A549 (cell line): ENCODE results near the gene UTF1. TPM values are rescaled to one million over a fixed set of nuclear protein-coding genes. Genes with fewer than 3 reads are reported as not detected.

Experiments used
- ATAC-seq, 2 experiments: fragments of 200-7000 bp in 1 of 2; fragments of >200 bp in 1 of 2; cut with Nextera tagmentation in 1 of 2; cut with Tn5 transposase in 1 of 2; 3 replicates each; pipeline versions ENCODE4 v1.8.0 to v1.9.1; 2018 to 2020; ENCODE audit warnings: mild to moderate bottlenecking in 1 of 2, moderate library complexity in 1 of 2
- CTCF ChIA-PET: fragments of 300-600 bp; sonication (Branson Sonifier 250); formaldehyde crosslinking; extraction: SDS; loops from one replicate; lab custom pipeline; 2021; ENCODE audit warnings: antibody characterized with exemption, inconsistent platforms; lab: Yijun Ruan, JAX
- POLR2A ChIA-PET: fragments of 350-600 bp; formaldehyde crosslinking; extraction: SDS; loops from one replicate; lab custom pipeline; 2021; ENCODE audit warnings: antibody characterized with exemption, inconsistent platforms; lab: Yijun Ruan, JAX
- DNase-seq, 2 experiments: peaks; one replicate each; pipeline versions ENCODE4 v3.0.0 to v3.0.0-alpha.2; 2011 to 2016; ENCODE audit warnings: low read depth in 1 of 2, low spot score in 1 of 2
- FAIRE-seq: peaks from 2 replicates; lab custom pipeline; 2011; peaks lifted over from hg19 to GRCh38; lab: Jason Lieb, UNC
- H3K27ac ChIP-seq, 2 experiments: fragments of >200 bp; sonication (Bioruptor Twin); formaldehyde crosslinking; 3 replicates each; pipeline ENCODE4 v1.5.1; 2016 to 2017
- H3K4me1 ChIP-seq: fragments of >200 bp; sonication (Bioruptor Twin); formaldehyde crosslinking; 3 replicates; pipeline ENCODE4 v1.6.1; 2016
- H3K4me2 ChIP-seq: fragments of >200 bp; sonication (Bioruptor Twin); formaldehyde crosslinking; 3 replicates; pipeline ENCODE4 v1.6.1; 2016
- H3K4me3 ChIP-seq: fragments of >200 bp; sonication (Bioruptor Twin); formaldehyde crosslinking; 3 replicates; pipeline ENCODE4 v1.5.1; 2016
- H3K9me3 ChIP-seq: fragments of >200 bp; sonication (Bioruptor Twin); formaldehyde crosslinking; 3 replicates; pipeline ENCODE4 v1.6.1; 2016
- ATOH8 ChIP-seq: fragments of 250-450 bp; sonication (Bioruptor Pico); IDR thresholded peaks from 2 replicates; pipeline ENCODE4 v1.5.0; 2020; ENCODE audit warnings: low read depth, mild to moderate bottlenecking, moderate library complexity
- BHLHE40 ChIP-seq: IDR thresholded peaks from 2 replicates; pipeline ENCODE4 v1.6.1; 2012; ENCODE audit warnings: low read depth, low read length, inconsistent platforms
- CBX2 ChIP-seq: fragments of 200-600 bp; sonication (generic); IDR thresholded peaks from 2 replicates; pipeline ENCODE4 v1.6.1; 2016; ENCODE audit warnings: low read depth, mild to moderate bottlenecking, borderline replicate concordance
- CHD4 ChIP-seq: fragments of 200-600 bp; sonication (generic); IDR thresholded peaks from 2 replicates; pipeline ENCODE4 v1.6.1; 2016; ENCODE audit warnings: antibody characterized with exemption, mild to moderate bottlenecking, borderline replicate concordance
- FOSL2 ChIP-seq, 2 experiments: fragments of 450-650 bp in 1 of 2; fragments of >200 bp in 1 of 2; sonication (Bioruptor Twin) in 1 of 2; formaldehyde crosslinking; IDR thresholded peaks; 2 replicates each; pipeline versions ENCODE4 v1.5.0 to v1.6.1; 2016 to 2020; ENCODE audit warnings: mild to moderate bottlenecking in 1 of 2, moderate library complexity in 1 of 2
- HEYL ChIP-seq: fragments of 250-450 bp; sonication (Bioruptor Pico); IDR thresholded peaks from 2 replicates; pipeline ENCODE4 v1.8.0; 2021; ENCODE audit warnings: mild to moderate bottlenecking, moderate library complexity
- HOXA7 ChIP-seq: fragments of 250-450 bp; sonication (Bioruptor Pico); IDR thresholded peaks from 2 replicates; pipeline ENCODE4 v1.5.0; 2020; ENCODE audit warnings: mild to moderate bottlenecking, moderate library complexity
- JUNB ChIP-seq: fragments of >200 bp; sonication (Bioruptor Twin); formaldehyde crosslinking; IDR thresholded peaks from 2 replicates; pipeline ENCODE4 v1.6.1; 2016
- KDM1A ChIP-seq: fragments of 200-600 bp; sonication (generic); IDR thresholded peaks from 2 replicates; pipeline ENCODE4 v1.6.1; 2016; ENCODE audit warnings: low read depth, mild to moderate bottlenecking
- MAFK ChIP-seq: fragments of 450-650 bp; IDR thresholded peaks from 2 replicates; pipeline ENCODE4 v1.6.1; 2014; ENCODE audit not compliant: partially characterized antibody
- MAX ChIP-seq: IDR thresholded peaks from 2 replicates; pipeline ENCODE4 v1.6.1; 2012
- RARB ChIP-seq: fragments of 250-450 bp; sonication (Bioruptor Pico); IDR thresholded peaks from 2 replicates; pipeline ENCODE4 v1.8.0; 2021; ENCODE audit warnings: mild to moderate bottlenecking, moderate library complexity
- SREBF2 ChIP-seq: fragments of 450-650 bp; IDR thresholded peaks from 2 replicates; pipeline ENCODE4 v1.6.1; 2014; ENCODE audit warnings: mild to moderate bottlenecking, moderate library complexity
- ZC3H11A ChIP-seq: fragments of 450-650 bp; IDR thresholded peaks from 2 replicates; pipeline ENCODE4 v1.6.1; 2014; ENCODE audit warnings: antibody characterized with exemption, mild to moderate bottlenecking
- ZFP36 ChIP-seq: fragments of 450-650 bp; IDR thresholded peaks from 2 replicates; pipeline ENCODE4 v1.6.1; 2014; ENCODE audit warnings: borderline replicate concordance; ENCODE audit not compliant: partially characterized antibody
- WGBS: methylation state at CpG from one replicate; pipeline ENCODE4 v1.1.6; 2017; ENCODE audit errors: missing lambda C conversion rate; 5-methylcytosine and 5-hydroxymethylcytosine counted together
- polyA plus RNA-seq, 4 experiments: library from polyadenylated mRNA; depleted of rRNA in 3 of 4; stranded (reverse); fragments of >200 nt; fragmentation: RNase III in 1 of 4; extraction: RNeasy Plus Mini Kit Qiagen cat#74134 plus additional on column Dnase treatment in 1 of 4; gene quantifications; 2 replicates in 3 of 4; 3 replicates in 1 of 4; pipeline ENCODE4 v1.2.3, GENCODE V29; 2011 to 2017
- TF ChIP-seq, protein P1 (sequence below): IDR thresholded peaks from 2 replicates; pipeline ENCODE4 v1.6.1; 2012; ENCODE audit warnings: low read depth, borderline replicate concordance
- TF ChIP-seq, protein P2 (sequence below): fragments of >200 bp; sonication (Bioruptor Twin); formaldehyde crosslinking; IDR thresholded peaks from 2 replicates; pipeline ENCODE4 v1.6.1; 2016
- TF ChIP-seq, protein P3 (sequence below): fragments of 150-350 bp; IDR thresholded peaks from 2 replicates; pipeline ENCODE4 v1.6.1; 2014; ENCODE audit warnings: low read depth, mild to moderate bottlenecking, low read length
- TF ChIP-seq, protein P4 (sequence below): IDR thresholded peaks from 2 replicates; pipeline ENCODE4 v1.6.1; 2012

The UTF1 gene
- polyA plus RNA-seq, 2 of the 4 experiments (the other 2 are of a cell fraction), result not detected

DNA sequence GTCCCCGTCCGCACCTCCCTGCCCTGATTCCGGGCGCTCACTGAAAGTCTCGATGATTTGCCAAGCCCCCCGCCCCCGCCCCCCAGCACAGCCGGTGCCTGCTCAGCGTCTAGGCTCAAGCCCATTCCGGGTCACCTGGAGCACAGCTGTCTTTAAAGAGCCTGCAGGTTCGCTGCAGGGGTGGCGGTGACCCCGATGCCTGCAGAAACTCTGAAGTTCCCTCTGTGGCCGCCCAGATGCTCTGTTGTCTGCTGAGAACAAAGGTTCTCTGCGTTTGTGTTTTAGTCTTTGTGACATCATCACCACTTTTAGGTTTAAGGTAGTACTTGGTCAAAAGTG lies 8.4 kb downstream of the UTF1 start (continued):
- no peak for TF ChIP-seq MAX
- no peak for TF ChIP-seq RARB
- TF ChIP-seq JUNB, result no peak
- TF ChIP-seq, all 56 proteins: peak for 0

DNA sequence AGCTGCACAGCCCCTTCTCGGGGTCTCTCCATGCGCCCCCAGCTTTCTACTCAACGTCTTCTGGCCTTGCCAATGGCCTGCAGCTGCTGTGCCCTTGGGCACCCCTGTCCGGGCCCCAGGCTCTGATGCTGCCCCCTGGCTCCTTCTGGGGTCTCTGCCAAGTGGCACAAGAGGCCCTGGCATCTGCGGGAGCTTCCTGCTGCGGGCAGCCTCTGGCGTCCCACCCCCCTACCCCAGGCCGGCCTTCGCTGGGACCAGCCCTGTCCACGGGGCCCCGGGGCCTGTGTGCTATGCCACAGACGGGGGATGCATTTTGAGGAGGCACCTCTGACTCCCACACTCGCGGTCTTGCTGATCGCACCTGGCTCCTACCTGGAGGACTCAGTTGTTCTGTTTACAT lies 10.0 kb downstream of the UTF1 start:
- ATAC-seq (no peak), DNase-seq (no peak)
- H3K4me2 ChIP-seq, result no peak overlapping the region
- WGBS, result 69% methylated on average over 8 of the region's 15 CpGs
- H3K4me1 ChIP-seq, result peaks cover 19% of the 10 kb centered on the region
- TF ChIP-seq, protein P1, sequence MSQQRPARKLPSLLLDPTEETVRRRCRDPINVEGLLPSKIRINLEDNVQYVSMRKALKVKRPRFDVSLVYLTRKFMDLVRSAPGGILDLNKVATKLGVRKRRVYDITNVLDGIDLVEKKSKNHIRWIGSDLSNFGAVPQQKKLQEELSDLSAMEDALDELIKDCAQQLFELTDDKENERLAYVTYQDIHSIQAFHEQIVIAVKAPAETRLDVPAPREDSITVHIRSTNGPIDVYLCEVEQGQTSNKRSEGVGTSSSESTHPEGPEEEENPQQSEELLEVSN, result no peak
- TF ChIP-seq, protein P2, sequence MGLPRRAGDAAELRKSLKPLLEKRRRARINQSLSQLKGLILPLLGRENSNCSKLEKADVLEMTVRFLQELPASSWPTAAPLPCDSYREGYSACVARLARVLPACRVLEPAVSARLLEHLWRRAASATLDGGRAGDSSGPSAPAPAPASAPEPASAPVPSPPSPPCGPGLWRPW, result no peak
- TF ChIP-seq KDM1A (no peak), ZC3H11A (no peak), ZFP36 (no peak), CBX2 (no peak), BHLHE40 (no peak), HOXA7 (CRISPR knock-in tag) (no peak), ATOH8 (no peak), FOSL2 (IDR thresholded peaks at IDR 0.05) (no peak), FOSL2 (CRISPR knock-in tag; IDR thresholded peaks at IDR 0.05) (no peak)
- TF ChIP-seq, protein P3, sequence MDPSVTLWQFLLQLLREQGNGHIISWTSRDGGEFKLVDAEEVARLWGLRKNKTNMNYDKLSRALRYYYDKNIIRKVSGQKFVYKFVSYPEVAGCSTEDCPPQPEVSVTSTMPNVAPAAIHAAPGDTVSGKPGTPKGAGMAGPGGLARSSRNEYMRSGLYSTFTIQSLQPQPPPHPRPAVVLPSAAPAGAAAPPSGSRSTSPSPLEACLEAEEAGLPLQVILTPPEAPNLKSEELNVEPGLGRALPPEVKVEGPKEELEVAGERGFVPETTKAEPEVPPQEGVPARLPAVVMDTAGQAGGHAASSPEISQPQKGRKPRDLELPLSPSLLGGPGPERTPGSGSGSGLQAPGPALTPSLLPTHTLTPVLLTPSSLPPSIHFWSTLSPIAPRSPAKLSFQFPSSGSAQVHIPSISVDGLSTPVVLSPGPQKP, result no peak
- TF ChIP-seq, all 56 proteins: peak for 0
- ChIA-PET POLR2A (no interaction called here), CTCF (interaction anchor here (1.6 kb wide), 1 partner anchor 18 kb away, joined by 6 read pairs; no protein-coding TSS in a partner anchor)
- Histone ChIP-seq H3K27ac (no peak overlapping the region), H3K4me3 (no peak overlapping the region), H3K9me3 (no peaks in the 10 kb centered on the region)
- FAIRE-seq, result no peak

- 66% methylated on average over 19 of the region's 25 CpGs for whole genome bisulfite sequencing
- POLR2A ChIA-PET, result no interaction called here
These were observed 11.6 kb downstream of the UTF1 start for GRCh38 chr10:133241501-133242205.

More at GRCh38 chr10:133241501-133242205, 11.6 kb downstream of the UTF1 start:
- Histone ChIP-seq H3K4me1 (peaks cover 20% of the 10 kb centered on the region), H3K9me3 (no peaks in the 10 kb centered on the region), H3K27ac (no peak overlapping the region), H3K4me3 (no peak overlapping the region), H3K4me2 (no peak overlapping the region)
- DNase-seq, result no peak
- FAIRE-seq, result no peak
- no peak for ATAC-seq
- CTCF ChIA-PET, result interaction anchor here (1.2 to 2.0 kb wide), 2 partner anchors 16 to 26 kb away, joined by 3 to 13 read pairs; no protein-coding TSS in a partner anchor
- TF ChIP-seq CHD4, result no peak
- no peak for TF ChIP-seq HEYL (CRISPR knock-in tag)
- no peak for TF ChIP-seq FOSL2 (IDR thresholded peaks at IDR 0.05)
- TF ChIP-seq FOSL2 (CRISPR knock-in tag; IDR thresholded peaks at IDR 0.05), result no peak
- no peak for TF ChIP-seq MAFK
- TF ChIP-seq, protein P4, sequence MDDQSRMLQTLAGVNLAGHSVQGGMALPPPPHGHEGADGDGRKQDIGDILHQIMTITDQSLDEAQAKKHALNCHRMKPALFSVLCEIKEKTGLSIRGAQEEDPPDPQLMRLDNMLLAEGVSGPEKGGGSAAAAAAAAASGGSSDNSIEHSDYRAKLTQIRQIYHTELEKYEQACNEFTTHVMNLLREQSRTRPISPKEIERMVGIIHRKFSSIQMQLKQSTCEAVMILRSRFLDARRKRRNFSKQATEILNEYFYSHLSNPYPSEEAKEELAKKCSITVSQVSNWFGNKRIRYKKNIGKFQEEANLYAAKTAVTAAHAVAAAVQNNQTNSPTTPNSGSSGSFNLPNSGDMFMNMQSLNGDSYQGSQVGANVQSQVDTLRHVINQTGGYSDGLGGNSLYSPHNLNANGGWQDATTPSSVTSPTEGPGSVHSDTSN, result no peak
- no peak for TF ChIP-seq SREBF2
- no peak for TF ChIP-seq MAX
